RPMI7951 (cell line): ENCODE data around the gene ZNF445. TPM values are rescaled to one million over a fixed set of nuclear protein-coding genes. Genes with fewer than 3 reads are reported as not detected.
A peak's percentile ranks its signal among the peaks of the same experiment; 100 is the strongest.
"Not testable (repeated sequence)": the region's sequence is repeated elsewhere in the genome, so short reads cannot be mapped to it uniquely, and the experiment has no call there.

ENCODE experiments used
- DNase-seq: peaks from one replicate; pipeline ENCODE4 v3.0.0-alpha.2; 2012; ENCODE audit warnings: low read depth
- total RNA-seq: library from RNA; depleted of rRNA; stranded (reverse); fragments of >200 nt; shearing (Covaris generic); gene quantifications from 2 replicates; pipeline ENCODE4 v1.2.3, GENCODE V29; 2014

ZNF445 gene
- total RNA-seq, 1 experiment from 2014 or later, result 4.1 TPM

DNA sequence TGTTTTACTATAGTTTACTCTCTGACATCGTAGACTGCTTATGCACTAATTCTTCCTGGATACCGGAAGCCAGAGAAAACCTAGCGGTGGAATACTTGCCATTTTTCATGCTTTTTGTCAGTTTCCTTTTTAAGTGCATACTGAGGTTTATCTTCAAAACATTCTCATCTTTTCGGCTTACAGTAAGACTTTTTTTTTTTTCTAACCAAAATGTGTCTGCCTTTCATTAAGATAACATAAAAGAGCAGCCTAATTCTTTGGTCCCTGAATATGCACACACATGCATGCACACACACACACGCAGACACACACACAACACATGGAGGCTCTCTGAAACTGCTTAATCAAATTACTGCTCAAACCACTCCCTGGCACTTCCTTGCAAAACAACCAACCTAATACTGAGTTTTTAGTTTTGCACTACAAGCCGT lies 1.3 kb downstream of the ZNF445 start:
- DNase-seq, result peak; percentile 29

DNA sequence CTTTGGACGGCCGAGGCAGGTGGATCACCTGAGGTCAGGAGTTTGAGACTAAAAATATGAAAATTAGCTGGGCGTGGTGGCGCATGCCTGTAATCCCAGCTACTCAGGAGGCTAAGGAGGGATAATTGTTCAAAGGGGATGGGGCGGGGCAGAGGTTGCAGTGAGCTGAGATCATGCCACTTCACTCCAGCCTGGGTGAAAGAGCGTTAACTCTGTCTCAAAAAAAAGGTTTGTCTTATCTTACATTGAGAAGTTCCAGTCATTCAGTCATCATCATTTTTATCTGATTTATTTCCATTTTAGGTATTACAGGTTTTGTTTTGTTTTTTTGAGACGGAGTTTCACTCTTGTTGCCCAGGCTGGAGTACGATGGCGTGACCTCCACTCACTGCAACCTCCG lies 2.6 kb downstream of the ZNF445 start:
- DNase-seq, result not testable (repeated sequence)

DNA sequence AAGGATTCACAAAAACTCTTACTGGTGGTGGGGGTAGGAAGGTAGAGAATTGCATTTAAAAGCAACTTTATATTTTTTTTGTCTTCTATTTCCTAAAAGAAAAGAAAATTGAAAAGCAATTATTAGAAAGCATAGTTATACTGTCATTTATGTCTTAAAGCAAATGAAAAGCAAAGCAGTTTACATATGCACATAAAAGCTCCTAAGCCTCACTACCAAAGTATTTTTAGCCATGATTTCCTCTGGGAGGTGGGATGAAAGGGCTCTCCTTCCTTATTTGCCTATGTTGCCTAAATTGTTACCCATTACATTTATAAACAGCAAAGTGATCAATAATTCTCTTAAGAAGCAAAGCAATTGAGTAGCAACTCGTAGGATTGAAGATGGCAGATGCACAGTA lies 7.0 kb downstream of the ZNF445 start:
- no peak for DNase-seq

DNA sequence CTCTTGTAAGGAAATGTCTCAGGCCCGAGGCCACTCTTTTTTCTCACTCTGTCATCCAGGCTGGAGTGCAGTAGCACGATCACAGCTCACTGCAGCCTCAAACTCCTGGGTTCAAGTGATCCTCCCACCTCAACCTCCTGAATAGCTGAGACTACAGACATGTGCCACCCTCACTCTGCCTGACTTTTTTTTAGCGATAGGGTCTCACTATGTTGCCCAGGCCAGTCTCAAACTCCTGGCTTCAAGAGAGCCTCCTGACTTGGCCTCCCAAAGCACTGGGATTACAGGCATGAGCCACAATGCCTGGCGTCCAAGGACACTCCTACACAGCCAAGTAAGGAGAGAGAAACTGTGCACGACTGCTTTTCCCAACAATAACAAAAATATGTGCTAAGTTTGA lies 7.6 kb downstream of the ZNF445 start:
- no peak for DNase-seq

DNA sequence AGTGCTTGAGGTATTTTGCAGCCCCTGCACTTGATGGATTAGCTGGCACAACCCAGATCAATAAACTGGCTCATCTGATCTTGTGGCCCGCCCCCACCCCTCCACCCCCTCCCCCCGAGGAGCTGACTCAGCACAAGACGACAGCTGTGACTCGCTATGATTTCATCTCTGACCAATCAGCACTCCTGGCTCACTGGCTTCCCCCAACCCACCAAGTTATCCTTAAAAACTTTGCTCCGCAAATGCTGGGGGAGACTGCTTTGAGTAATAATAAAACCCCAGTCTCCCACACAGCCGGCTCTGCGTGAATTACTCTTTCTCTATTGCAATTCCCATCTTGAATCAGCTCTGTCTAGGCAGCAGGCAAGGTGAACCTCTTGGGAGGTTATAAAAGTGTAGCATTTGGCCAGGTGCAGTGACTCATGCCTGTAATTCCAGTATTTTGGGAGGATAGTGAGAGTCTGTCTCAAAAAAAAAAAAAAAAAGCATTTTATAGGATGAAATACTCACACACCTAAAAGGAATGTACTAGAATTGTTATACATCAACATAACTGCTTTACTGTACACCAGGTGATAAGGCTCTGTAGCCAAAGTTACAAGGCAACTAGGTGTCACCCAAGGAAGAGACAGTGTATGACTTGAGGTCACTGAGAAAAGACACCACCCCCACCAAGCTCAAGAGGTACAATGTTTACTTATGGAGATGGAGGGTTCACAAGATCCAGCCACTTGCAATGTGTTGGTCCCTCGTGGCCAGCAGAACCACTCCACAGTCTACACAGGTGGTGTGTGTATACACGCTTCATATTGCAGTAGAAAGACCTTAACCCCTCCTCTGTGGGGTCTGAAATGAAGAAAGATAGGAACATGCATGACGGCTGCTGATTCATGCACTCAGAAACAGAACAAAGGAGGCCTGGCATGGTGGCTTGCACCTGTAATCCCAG lies 8.6 kb downstream of the ZNF445 start:
- peak; percentile 20 for DNase-seq

DNA sequence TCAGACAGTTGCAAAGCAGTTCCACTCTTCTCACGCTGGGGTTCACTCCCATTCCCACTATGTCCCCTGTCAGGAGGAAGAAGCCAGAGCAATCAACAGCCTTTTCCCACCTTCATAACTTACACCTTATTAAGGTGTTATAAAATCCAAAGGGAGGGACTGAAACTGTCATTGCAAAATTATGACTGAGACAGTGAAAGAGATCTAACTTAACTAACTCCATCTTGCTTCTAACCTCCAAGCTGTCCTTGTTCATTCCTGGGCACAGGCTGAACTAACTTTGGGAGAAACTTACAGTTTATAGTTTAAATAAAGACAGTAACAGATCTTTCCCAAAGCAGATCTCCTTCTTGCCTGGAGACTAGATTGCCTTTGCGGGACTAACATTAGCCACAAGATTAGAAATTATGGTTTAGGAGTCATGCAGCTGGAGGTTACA lies 9.4 kb downstream of the ZNF445 start:
- not testable (repeated sequence) for DNase-seq

DNA sequence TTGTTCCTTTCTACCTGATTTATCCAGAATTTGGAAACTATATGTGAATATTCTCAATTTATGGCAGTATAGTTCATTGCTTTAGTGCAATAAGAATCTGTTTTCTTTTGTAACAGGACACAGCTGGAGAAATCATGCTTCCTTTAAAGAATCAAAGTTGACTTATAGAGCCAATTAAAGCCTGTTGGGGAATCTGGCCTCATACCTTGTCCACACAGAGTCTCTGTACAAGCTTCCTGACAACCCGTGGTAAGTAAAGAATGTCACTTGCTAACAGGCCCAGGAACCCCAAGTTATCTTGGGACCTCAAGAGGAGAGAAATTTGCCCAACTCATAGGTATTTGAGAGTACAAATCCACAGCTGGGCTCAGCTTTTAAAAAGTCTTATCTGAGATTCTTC lies 10.2 kb downstream of the ZNF445 start:
- DNase-seq, result no peak

DNA sequence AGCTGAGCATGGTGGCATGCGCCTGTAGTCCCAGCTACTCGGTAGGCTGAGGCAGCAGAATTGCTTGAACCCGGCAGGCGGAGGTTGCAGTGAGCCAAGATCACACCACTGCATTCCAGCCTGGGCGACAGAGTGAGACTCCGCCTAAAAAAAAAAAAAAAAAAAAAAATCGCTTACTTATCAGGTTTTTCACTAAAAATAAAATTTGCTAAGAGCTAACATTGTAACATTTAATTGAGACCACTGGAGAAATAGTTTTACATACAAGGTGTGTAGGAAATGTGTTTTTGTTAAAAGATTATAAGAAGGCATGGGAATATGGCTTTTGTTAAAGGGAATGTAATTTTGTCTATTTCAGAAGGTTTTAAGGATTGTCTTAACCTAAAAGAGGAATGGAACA lies 12.6 kb downstream of the ZNF445 start:
- not testable (repeated sequence) for DNase-seq

DNA sequence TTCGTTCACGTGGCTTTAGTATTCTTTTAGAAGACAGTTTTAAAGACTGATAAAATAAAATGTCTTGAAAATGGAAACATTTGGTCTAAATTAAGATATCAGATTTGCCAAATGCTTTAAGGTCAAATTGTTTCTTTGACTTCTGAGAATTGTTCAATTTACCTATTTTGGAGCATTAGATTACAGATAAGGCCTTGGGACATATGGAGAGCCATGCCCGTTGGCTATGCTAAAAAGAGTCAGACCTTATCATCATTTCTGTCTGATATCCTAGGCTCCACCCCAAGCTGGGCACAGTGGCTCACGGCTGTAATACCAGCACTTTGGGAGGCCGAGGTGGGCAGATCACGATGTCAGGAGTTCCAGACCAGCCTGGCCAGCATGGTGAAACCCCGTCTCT lies 13.0 kb downstream of the ZNF445 start:
- no peak for DNase-seq

DNA sequence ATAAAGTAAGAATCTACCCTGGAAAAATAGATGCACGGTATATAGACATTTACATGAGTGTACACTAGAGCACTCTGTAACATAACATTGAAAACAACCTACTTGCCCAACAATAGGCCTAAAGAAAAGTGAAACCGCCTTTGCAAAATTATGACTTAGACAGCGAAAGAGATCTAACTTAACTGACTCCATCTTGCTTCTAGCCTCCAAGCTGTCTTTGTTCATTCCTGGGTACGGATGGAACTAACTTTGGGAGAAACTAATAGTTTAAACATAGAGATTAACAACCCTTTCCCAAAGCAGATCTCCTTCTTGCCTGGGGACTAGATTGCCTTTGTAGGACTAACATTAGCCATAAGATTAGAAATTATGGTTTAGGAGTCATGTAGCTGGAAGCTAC lies 17.4 kb downstream of the ZNF445 start:
- DNase-seq, result not testable (repeated sequence)

DNA sequence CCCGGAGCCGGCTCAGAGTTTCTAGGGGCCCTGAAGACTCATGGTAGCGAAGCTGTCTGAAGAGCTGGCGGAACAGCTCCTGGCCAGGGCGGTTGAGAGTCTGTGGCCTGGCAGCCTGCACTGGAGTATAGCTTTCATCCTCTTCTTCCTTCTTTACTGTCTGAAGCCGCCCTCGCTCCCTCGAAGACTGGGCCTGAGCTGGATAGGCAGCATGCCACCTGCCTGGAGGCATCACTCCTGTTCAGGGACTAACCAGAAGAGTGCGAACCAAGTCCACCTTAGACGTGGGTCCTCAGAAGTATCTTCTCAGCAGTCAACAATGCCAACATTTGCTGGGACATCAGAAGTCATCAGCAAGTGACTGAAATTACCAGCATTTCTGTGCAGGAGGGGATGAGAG lies 22.2 kb downstream of the ZNF445 start:
- DNase-seq, result no peak

DNA sequence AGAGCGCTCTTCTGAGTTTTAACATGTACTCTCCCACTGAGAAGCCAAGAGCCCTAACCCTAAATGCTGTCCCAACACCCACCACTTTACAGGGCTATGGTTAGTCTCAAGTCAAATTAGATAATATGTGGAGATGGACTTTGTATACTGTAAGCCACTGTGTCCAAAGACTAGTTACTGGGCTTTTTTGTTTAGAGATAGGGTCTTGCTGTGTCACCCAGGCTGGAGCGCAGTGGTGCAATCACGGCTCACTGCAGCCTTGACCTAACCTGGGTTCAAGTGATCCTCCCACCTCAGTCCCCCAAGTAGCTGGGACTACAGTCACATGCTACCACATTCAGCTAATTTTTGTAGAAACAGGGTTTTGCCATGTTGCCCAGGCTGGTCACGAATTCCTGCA lies 23.2 kb downstream of the ZNF445 start:
- DNase-seq, result no peak

DNA sequence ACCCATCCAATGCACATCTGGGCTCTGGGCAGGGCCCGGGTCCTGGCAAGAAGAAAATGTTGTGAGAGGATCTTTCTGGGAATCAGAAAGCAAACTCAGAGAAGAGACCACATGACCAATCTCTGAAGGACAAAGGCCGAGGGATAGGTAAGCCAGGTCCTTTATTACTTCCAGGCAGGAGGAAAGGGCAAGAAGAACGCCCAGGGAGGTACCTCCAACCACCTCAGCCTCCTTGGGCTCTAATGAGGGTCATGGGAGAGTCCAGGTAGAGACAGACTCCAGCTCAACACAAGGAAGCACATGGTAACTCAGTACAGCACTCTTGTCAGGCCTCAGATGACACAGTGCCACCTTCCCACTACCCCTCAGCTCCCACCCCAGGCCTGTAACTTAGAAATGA lies 26.0 kb downstream of the ZNF445 start:
- no peak for DNase-seq

DNA sequence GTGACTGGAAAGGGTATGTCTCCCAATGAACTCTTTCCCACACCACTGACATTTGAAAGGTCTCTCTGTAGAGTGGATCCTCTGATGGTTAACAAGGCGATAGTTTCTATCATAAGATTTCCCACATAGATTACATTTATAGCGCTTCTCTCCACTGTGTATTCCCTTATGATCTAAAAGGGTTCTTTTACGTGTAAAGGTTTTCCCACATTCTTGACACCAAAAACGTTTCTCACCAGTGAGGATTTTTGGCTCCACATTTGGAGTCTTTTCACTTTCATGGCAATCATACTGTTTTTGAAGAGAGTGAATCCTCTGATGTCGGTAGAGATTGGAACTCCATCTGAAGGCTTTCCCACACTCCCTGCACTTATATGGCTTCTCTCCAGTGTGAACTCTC lies 30.5 kb downstream of the ZNF445 start:
- DNase-seq, result no peak

DNA sequence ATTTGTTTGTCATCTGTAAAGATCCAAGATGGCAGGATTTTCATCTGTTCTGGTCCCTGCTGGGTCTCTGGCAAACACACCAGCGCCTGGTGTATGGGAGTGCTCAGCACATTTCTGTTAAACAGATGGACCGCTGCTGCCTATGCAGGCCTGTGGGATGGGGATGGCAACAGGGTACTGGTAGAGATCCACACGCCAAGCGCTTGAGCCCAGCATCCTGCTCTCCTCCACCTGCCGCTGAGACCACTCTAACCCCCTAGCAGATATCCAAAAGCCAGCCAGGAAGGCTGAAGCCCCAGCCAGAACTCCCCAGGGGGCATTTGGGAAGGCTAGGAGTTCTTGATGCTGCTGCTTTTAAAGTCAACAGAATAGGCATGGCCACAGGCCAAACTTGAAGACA lies 31.7 kb downstream of the ZNF445 start:
- DNase-seq, result no peak

DNA sequence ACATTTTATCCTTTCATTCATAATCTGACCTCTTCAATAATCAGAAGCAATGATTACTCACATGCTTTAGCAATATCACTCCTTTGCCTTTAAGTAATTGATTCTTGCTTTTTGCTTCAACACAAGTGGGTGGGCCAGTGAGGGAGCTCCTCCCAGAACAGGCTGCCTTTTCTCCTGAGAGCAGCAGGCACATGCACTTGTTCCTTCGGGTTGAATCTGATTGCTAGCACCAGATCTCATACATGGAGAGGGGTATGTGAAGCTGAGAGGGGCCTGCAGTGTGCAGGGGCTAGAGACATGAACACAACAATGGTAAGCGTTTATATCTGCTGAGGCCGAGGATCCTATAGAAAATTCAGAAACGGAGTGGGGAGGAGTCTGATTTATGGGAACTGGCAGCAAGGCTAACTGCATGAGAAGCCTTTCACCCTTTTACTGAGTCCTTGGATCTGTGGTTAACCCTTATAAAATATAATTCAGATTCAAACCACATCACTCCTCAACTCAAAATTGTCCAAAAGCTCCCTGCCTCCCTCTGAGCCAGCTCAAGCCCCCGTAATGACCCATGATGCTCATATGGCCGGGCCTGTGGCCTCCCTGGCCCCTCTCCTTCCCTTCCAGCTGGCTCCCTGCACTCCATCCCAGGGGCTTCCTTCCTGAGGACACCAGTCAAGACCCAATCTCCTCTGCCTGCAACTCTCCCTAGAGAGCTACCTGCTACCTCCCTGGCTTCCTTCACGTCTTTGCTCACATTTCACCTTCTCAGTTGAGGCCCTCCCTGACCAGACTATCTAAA lies 32.4 kb downstream of the ZNF445 start:
- no peak for DNase-seq

DNA sequence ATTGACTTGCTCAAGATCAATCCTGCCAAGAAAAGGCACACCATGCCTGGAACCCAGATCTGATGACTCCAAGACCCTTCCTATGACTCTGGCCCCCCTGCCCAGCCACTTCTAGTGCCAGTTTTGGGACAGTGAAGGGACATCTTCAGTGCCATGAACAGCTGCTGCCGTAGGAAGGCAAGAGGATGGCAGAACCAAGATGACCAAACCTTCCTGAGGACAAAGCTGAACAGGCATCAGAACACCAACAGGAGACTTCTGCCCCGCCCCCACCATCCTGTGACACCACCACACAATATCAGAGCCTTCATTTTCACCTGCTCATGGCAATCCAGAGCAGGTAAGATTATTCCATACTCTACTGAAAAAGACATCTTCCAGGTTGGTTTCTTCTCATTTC lies 33.0 kb downstream of the ZNF445 start:
- no peak for DNase-seq

DNA sequence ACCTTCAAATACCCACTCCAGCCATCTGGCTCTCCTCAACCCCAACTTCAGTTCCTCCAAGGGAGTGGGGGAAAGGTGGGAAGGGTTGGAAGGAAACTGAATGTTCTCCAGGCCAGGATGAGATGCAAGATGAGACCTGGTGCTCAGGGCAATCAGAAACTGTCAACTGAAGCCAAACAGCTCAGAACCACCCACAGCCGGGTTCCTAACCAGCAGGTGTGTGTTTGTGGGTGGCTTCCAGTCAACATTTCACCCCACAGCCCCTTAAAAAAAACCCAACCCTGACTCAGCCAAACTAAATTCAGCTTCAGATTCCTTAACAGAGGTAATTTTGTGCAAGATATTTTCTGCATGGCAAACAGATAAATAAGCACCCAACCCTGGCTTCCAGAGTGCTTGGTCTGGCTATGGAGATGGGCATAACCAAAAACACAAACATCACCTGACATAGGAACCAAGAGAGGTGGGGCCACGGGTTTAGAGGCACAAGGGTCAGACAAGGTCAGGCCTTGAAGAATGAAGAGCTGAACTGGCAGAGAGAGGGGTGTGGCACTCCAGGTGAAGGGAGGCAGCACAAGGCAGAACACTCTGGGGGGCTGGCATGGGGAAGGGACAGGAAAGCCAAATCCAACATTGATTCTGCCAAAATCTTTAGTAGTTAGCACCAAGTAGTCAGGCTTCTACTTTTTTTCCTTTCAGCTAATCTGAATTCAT lies 34.7 kb downstream of the ZNF445 start:
- DNase-seq, result no peak

DNA sequence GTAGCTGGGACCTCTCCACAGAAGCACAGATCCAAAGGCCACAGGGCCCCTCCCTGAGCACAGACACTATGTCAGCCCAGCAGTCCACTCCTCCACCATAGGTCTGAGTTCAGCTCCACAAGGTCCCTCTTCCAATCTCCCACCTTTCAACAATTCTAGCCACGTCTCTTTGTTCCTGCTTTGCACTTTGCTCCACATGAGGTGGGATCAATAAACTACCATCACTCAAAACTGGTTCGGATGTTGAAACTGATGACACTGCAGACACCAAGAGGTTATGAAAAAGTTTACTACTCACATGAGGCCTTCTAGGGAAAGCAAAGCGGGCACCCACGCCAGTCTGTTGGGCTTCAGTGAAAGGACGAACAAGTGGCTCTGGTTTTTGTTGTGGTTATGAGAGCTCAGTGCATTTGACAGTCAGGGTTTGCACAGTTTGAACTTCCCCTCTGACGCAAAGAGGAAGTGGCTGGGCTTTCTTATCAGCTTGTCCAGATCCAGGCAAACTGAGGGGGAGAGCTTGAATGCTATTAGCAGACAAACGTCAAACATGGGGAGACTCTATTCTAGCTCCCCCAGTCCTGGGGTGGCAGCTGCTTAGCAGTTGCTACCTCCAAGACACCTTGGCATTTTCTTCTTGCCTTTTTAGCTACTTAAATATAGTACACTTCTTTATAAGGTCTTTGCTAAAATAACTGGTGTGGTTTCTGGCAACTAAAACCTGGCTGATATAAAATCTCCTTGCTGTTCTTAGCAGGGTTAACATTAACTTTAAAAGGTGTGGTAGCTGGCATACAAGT lies 37.8 kb downstream of the ZNF445 start:
- DNase-seq, result no peak

DNA sequence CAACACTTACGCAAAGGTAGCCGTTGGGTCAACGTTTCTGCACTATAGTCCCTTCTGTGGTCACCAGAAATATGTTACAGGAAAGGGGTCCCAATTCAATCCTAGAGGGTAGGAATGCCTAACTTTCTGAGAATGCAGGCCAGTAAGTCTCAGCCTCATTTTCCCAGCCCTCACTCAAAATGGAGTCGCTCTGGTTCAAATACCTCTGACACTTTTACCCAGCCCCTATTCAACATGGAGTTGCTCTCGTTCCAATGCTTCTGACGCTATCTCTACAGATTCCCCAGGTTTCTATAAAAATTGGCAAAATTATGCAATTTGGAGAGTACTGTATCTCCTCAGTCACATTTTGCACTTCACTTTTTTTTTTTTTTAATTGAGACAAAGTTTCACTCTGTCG lies 39.7 kb downstream of the ZNF445 start:
- DNase-seq, result no peak

DNA sequence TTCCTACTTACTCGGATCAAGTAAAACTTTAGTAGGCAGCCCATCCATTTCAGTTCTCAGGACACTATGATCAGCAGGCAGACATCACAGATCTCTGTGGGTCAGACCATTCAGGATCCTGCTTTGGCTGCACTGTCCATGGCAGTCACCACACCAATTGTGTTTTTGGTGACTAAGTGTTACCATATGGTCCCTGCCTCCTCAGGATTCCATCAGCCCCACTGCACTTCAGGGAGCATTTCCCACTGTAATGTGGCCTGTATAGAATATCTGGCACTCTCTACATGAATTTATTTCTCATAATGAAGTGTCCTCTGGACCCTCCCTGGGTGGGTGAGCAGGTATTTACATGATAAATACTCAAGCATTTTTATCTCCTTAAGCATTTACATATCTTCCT lies 41.3 kb downstream of the ZNF445 start:
- DNase-seq, result peak; percentile 8
